Fibroblast of the aortic adventitia (primary cell): ENCODE results near the gene SHC2. TPM values are rescaled to one million over a fixed set of nuclear protein-coding genes. Genes with fewer than 3 reads are reported as not detected.
"Not testable (repeated sequence)": the region's sequence is repeated elsewhere in the genome, so short reads cannot be mapped to it uniquely, and the experiment has no call there.

ENCODE experiments used
- DNase-seq: peaks from one replicate; pipeline ENCODE4 v3.0.0-alpha.2; 2010; ENCODE audit warnings: low read depth
- H3K4me3 ChIP-seq: 2 replicates; pipeline ENCODE4 v1.5.1; 2011; ENCODE audit warnings: low read depth, mild to moderate bottlenecking, control low read depth, low read length, moderate library complexity
- CTCF ChIP-seq: IDR thresholded peaks from 2 replicates; pipeline ENCODE4 v1.5.1; 2011; ENCODE audit warnings: mild to moderate bottlenecking, low read length, control low read depth, inconsistent platforms; ENCODE audit not compliant: insufficient read depth
- total RNA-seq: library from RNA; depleted of rRNA; stranded (reverse); fragments of >200 nt; gene quantifications from 2 replicates; pipeline ENCODE4 v1.2.3, GENCODE V29; 2012; ENCODE audit warnings: low replicate concordance

Gene SHC2
- total RNA-seq, 1 donor: 0.81 TPM

DNA sequence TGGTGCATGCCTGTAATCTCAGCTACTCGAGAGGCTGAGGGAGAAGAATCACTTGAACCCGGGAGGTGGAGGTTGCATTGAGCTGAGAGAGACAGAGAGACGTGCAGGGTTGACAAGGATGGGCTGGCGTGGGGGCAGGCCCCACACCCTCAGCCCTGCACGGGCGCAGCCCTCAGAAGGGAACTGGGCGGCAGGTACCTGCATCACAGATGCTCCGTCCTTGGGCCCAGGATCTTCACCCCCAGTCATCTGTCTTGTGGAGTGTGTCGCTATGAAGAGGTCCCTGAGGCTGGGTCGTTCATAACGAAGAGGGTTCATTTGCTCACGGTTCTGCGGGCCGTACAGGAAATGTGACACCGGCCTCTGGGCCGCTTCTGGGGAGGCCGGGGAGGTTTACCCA lies 72.1 kb downstream of the SHC2 start:
- no peak for DNase-seq
- no peak for TF ChIP-seq CTCF

DNA sequence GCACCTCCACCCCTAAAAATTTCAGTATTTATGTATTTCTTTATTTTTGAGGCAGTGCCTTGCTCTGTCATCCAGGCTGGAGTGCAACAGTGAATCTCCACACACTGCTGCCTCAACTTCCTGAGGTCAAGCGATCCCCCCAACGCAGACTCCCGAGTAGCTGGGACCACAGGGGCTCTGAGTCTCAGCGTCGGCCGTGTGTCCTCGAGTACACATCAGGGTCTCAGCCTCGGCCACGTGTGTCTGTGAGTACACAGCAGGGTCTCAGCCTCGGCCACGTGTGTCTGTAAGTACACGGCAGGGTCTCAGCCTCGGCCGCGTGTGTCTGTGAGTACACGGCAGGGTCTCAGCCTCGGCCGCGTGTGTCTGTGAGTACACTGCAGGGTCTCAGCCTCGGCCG lies 73.1 kb downstream of the SHC2 start:
- no peak for TF ChIP-seq CTCF
- H3K4me3 ChIP-seq: no peak overlapping the region
- no peak for DNase-seq

More for the DNA sequence above, 72.1 kb downstream of the SHC2 start:
- no peak overlapping the region for H3K4me3 ChIP-seq

- not testable (repeated sequence) for DNase-seq, H3K4me3 ChIP-seq
Observed at GRCh38 chr19:386632-387301, 74.1 kb downstream of the SHC2 start.

- not testable (repeated sequence) for H3K4me3 ChIP-seq, DNase-seq
Observed at GRCh38 chr19:386189-386588, 74.6 kb downstream of the SHC2 start.

GRCh38 chr19:384799-385169 lies 76.0 kb downstream of the SHC2 start:
- TF ChIP-seq CTCF: no peak
- H3K4me3 ChIP-seq: no peak overlapping the region
- DNase-seq: no peak

- TF ChIP-seq CTCF: peak; percentile 44
- DNase-seq: peak; percentile 5
- no peak overlapping the region for H3K4me3 ChIP-seq
Observed at GRCh38 chr19:383922-384798, 76.7 kb downstream of the SHC2 start.

- no peak for TF ChIP-seq CTCF
- no peak overlapping the region for H3K4me3 ChIP-seq
- DNase-seq: no peak
Observed at GRCh38 chr19:383040-383439, 77.8 kb downstream of the SHC2 start.

DNA sequence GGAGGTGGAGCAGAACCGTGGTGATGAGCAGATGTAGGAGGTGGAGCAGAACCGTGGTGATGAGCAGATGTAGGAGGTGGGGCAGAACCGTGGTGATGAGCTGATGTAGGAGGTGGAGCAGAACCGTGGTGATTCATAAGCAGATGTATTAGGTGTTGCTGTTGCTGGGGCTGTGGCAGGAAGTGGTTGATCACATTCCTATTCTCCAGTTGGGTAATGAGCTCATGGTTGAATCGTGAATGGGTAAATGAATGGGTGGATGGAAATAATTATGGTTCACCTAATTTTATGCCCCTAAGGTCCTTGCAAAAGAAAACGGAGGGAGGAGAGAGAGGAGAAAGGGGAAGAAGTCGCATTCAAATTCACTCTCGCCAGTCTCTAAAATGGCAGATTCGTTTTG lies 78.3 kb downstream of the SHC2 start:
- not testable (repeated sequence) for H3K4me3 ChIP-seq
- DNase-seq: peak; percentile 12

- DNase-seq, H3K4me3 ChIP-seq: not testable (repeated sequence)
Observed at GRCh38 chr19:381901-382300, 78.9 kb downstream of the SHC2 start.

GRCh38 chr19:380618-381219 lies 80.1 kb downstream of the SHC2 start:
- DNase-seq, H3K4me3 ChIP-seq: not testable (repeated sequence)
